LNCaP clone FGC (cell line): ENCODE data around the gene HAT1.
"Not testable (repeated sequence)": the region's sequence is repeated elsewhere in the genome, so short reads cannot be mapped to it uniquely, and the experiment has no call there.

Experiments used
- DNase-seq: peaks from one replicate; pipeline ENCODE4 v3.0.0-alpha.2; 2011; ENCODE audit warnings: low read depth
- H3K4me3 ChIP-seq: 2 replicates; pipeline ENCODE4 v1.5.1; 2011; ENCODE audit warnings: mild to moderate bottlenecking, low read depth, low read length, control low read depth
- TF ChIP-seq, protein P1 (sequence below): IDR thresholded peaks from 2 replicates; pipeline ENCODE4 v1.5.1; 2012; ENCODE audit warnings: mild to moderate bottlenecking; ENCODE audit not compliant: control insufficient read depth, insufficient read depth; ENCODE audit errors: extremely low read depth

The HAT1 gene

DNA sequence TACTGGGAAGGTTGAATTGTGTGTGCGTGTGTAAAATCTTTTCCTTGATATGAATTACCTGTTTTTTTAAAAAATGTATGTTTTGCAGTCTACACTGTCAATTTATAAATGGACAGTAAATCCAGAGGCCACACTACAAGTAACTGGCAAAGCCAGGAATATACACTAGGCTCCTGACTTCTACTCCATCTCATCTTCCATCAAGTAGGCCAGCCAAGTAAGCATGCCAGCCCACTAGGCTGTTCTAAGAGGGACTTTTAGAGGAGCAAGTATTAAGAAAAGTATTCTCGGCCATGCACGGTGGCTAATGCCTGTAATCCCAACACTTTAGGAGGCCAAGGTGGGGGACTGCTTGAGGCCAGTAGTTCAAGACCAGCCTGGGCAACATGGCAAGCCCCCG is 64.5 kb downstream of the HAT1 start:
- no peak for DNase-seq
- TF ChIP-seq, protein P1, sequence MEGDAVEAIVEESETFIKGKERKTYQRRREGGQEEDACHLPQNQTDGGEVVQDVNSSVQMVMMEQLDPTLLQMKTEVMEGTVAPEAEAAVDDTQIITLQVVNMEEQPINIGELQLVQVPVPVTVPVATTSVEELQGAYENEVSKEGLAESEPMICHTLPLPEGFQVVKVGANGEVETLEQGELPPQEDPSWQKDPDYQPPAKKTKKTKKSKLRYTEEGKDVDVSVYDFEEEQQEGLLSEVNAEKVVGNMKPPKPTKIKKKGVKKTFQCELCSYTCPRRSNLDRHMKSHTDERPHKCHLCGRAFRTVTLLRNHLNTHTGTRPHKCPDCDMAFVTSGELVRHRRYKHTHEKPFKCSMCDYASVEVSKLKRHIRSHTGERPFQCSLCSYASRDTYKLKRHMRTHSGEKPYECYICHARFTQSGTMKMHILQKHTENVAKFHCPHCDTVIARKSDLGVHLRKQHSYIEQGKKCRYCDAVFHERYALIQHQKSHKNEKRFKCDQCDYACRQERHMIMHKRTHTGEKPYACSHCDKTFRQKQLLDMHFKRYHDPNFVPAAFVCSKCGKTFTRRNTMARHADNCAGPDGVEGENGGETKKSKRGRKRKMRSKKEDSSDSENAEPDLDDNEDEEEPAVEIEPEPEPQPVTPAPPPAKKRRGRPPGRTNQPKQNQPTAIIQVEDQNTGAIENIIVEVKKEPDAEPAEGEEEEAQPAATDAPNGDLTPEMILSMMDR = no peak
- no peak overlapping the region for H3K4me3 ChIP-seq

DNA sequence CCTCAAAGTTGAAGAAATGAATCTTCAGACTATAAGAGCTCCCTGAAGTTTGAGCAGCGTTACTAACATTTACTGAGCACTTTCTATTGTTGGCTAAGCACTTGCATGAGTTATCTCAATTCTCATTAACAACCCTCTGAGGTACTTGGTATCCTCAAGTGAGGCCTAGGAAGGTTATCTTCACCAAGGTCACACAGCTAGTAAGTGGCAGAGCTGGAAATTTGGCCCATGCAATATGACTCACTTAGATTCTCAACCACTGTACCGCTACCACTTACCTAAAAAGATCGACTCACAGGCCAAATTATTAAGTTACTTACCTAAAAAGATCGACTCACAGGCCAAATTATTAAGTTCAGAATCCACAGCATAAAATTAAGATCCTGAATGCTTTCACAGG is 68.8 kb downstream of the HAT1 start:
- DNase-seq = no peak
- no peak overlapping the region for H3K4me3 ChIP-seq
- TF ChIP-seq, protein P1 = no peak

DNA sequence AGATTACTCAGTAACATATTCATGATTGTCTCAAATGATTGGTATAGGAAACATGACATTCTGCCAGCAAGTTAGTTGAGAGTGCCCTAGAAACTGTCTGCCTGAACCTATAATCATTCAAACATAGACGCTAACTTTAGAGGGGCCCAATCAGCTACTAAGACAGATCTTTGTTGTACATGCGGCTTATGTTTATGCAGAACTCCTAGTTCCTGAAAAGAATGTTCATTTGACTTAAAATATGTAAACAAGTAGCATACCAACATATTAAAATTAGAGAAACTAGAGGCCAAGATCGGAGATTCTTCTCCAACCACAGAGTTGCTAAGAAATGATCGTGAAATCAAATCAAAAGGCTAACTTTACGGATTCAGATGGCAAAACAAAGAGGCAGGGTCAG is 73.3 kb downstream of the HAT1 start:
- no peak overlapping the region for H3K4me3 ChIP-seq
- TF ChIP-seq, protein P1 = no peak
- DNase-seq = no peak

DNA sequence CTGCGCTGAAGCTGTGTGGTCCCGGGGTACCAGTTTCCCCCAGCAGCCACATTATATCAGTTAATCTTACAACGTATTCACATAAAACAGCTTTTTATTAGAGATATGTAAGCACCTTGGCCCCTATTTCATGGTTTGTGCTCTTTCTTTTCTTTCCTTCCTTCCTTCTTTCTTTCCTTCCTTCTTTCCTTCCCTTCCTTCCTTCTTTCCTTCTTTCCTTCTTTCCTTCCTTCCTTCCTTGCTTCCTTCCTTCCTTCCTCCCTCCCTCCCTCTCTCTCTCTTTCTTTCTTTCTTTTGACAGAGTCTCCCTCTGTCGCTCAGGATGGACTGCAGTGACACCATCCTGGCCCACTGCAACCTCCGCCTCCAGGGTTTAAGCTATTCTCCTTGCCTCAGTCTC is 73.8 kb downstream of the HAT1 start:
- no peak for DNase-seq
- TF ChIP-seq, protein P1 = no peak
- H3K4me3 ChIP-seq = no peak overlapping the region

DNA sequence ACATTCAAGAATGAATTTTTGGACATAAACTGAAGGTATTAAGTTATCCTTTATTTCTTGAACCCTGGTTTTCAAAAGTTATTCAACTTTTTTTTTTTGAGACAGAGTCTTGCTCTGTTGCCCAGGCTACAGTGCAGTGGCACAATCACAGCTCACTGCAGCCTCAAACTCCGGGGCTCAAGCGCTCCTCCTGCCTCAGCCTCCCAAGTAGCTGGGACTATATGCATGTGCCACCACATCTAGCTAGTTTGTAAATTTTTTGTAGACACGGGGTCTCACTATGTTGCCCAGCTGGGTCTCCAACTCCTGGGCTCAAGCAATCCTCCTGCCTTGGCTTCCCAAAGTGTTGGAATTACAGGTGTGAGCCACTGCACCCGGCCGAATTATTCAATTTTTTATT is 74.8 kb downstream of the HAT1 start:
- H3K4me3 ChIP-seq, DNase-seq: not testable (repeated sequence)

DNA sequence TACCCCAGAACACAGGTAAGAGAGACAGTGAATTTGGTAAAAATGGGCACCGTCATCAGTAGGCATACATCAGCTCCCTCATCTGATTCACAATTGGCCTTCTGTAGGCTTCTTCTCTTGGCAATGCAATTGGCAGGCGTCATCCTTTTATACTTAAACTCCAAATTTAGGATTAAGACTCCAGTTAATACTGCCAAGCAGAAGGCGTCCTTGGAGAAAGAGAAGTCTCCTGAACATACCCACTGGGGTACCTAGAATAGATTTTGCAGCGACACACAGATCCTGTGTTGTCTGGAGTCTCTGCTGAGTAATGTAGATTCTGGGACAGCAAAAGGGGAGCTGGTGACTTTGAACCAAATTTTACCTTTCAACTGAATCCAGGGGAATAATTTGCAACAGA is 76.9 kb downstream of the HAT1 start:
- H3K4me3 ChIP-seq = peak overlapping the region; percentile 82
- TF ChIP-seq, protein P1 = no peak
- no peak for DNase-seq

DNA sequence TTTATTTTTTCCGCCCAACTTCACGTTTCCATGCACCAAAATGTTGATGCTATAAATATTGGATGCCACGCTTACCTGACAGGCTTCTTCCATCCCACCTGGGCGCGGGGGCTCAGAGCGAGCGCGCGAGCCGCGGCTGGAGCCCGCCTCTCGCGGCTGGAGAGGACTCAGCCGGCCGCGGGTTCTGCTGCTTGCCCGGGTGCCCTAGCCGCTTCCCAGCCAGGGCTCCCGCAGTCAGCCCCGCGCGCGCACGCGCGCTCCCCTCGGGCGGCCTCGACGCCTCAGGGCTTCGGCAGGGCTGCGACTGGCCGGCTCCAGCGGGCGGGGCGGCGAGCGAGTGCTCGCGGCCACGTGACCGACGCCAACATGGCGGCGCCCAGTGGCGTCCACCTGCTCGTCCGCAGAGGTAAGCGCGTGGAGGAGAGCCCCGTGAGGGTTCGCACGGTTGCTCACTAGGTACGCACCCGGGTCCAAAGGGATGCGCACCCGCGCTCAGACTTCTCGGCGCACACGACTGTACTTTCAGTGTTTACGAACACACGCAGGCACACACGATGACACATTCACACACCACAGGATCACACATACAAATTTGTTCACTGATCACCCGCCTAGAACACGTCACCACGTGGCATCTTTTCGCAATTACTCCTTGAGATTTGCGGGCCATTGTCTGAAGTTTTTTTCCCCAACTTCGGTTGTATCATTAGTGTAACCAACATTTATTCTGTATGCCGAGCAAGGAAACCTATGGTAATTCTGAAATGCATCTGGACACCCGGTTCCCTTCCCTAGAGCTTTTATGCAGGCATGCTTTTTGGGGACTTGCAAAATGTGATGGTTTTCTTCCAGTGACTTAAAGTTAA is 77.6 kb downstream of the HAT1 start, which contains the start of gene METAP1D:
Gene METAP1D (plus strand): TSS at position 350 of the 866 bp plus-strand sequence. CDS start 17 bp downstream, at position 367.
- peak; percentile 79 for DNase-seq
- H3K4me3 ChIP-seq = peak within 1 kb of the TSS; percentile 82
- TF ChIP-seq, protein P1 = peak; percentile 31; the same call in 1 of the 2 replicates
